Activated naive CD4-positive, alpha-beta T cell treated with anti-CD3 and anti-CD28 coated beads, Interleukin-2, amount 50 U/mL, for 16 hours (primary cell): ENCODE results near the gene KHDRBS2.

ENCODE experiments used
- DNase-seq: peaks from one replicate; pipeline ENCODE4 v3.0.0-alpha.2; 2020

The KHDRBS2 gene

GRCh38 chr6:62009445-62009844 is 276.6 kb downstream of the KHDRBS2 start:
- no peak for DNase-seq

- no peak for DNase-seq
Measured at GRCh38 chr6:61989616-61990015, 296.4 kb downstream of the KHDRBS2 start.

- no peak for DNase-seq
Measured at GRCh38 chr6:61980622-61981021, 305.4 kb downstream of the KHDRBS2 start.

GRCh38 chr6:61977947-61978346 is 308.1 kb downstream of the KHDRBS2 start:
- no peak for DNase-seq

- no peak for DNase-seq
Measured at GRCh38 chr6:61977099-61977498, 308.9 kb downstream of the KHDRBS2 start.

- DNase-seq = no peak
Measured at GRCh38 chr6:61959196-61959595, 326.8 kb downstream of the KHDRBS2 start.

GRCh38 chr6:61953851-61954250 is 332.2 kb downstream of the KHDRBS2 start:
- no peak for DNase-seq

GRCh38 chr6:61951586-61951985 is 334.4 kb downstream of the KHDRBS2 start:
- DNase-seq = no peak

GRCh38 chr6:61950811-61951210 is 335.2 kb downstream of the KHDRBS2 start:
- DNase-seq = no peak

- no peak for DNase-seq
Measured at GRCh38 chr6:61949971-61950370, 336.1 kb downstream of the KHDRBS2 start.

- no peak for DNase-seq
Measured at GRCh38 chr6:61949161-61949560, 336.9 kb downstream of the KHDRBS2 start.

- DNase-seq = no peak
Measured at GRCh38 chr6:61947311-61947947, 338.6 kb downstream of the KHDRBS2 start.

GRCh38 chr6:61940919-61941318 is 345.1 kb downstream of the KHDRBS2 start:
- DNase-seq = no peak

GRCh38 chr6:61935242-61935846 is 350.7 kb downstream of the KHDRBS2 start:
- DNase-seq = no peak

GRCh38 chr6:61909486-61909885 is 376.5 kb downstream of the KHDRBS2 start:
- no peak for DNase-seq

- DNase-seq = no peak
Measured at GRCh38 chr6:61901748-61902147, 384.3 kb downstream of the KHDRBS2 start.

GRCh38 chr6:61894536-61894935 is 391.5 kb downstream of the KHDRBS2 start:
- no peak for DNase-seq

- DNase-seq = no peak
Measured at GRCh38 chr6:61887423-61887822, 398.6 kb downstream of the KHDRBS2 start.

GRCh38 chr6:61886608-61887259 is 399.3 kb downstream of the KHDRBS2 start:
- DNase-seq = no peak

- no peak for DNase-seq
Measured at GRCh38 chr6:61869632-61870400, 416.2 kb downstream of the KHDRBS2 start.

- DNase-seq = no peak
Measured at GRCh38 chr6:61868507-61869080, 417.4 kb downstream of the KHDRBS2 start.

GRCh38 chr6:61867635-61868034 is 418.4 kb downstream of the KHDRBS2 start:
- DNase-seq = no peak

GRCh38 chr6:61857541-61857940 is 428.5 kb downstream of the KHDRBS2 start:
- no peak for DNase-seq
